HFF-Myc (cell line): Measurements from ENCODE around the gene ELN.

Experiments used
- DNase-seq: peaks from one replicate; pipeline ENCODE4 v3.0.0-alpha.2; 2011; ENCODE audit warnings: low read depth; ENCODE audit errors: extremely low read depth
- H3K4me3 ChIP-seq: replicated peaks from 2 replicates; pipeline ENCODE4 v1.5.1; 2011; ENCODE audit warnings: low read depth, mild to moderate bottlenecking, control low read depth, low read length
- TF ChIP-seq, protein P1 (sequence below): IDR thresholded peaks from 2 replicates; pipeline ENCODE4 v1.5.1; 2012; ENCODE audit warnings: mild to moderate bottlenecking, low read depth, low read length, control low read depth; ENCODE audit errors: missing control alignments

The ELN gene

DNA sequence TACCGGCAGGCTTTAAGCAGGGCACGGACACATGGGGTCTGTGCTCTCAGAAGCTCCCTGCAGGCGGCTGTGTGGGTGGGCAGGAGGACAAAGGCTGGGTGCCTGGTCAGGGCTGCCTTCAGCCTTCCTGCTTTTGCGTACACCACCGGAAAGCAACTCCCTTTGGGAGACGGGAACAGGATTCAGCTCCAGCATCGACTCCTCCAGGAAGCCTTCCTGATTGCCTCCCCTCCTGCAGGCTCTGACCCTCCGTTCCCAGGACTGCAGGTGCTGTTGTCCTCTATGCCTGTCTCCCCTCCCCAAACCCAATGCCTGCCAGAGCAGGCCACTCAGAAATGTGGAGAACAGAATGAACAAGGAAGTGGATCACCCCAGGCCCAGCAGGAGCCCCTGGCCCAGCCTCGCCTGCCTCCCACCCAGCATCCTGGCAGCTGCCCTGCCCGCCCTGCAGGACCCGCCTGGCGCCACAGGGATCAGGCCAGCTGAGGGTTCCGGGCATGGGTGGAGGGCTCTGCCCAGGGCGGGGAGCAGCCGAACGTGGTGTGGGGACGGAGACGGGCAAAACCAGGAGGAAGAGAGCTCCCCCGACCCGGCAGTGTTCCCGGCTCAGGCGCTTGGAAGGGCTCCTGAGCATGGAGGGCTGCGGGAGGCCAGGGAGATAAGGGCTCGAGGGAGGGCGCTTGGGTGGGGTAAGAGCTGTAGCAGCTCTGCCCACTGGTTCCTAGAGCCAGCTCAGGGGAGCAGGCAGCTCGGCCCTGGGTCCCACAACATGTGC, 6.2 kb upstream of the ELN start:
- no peak overlapping the region for H3K4me3 ChIP-seq
- TF ChIP-seq, protein P1, sequence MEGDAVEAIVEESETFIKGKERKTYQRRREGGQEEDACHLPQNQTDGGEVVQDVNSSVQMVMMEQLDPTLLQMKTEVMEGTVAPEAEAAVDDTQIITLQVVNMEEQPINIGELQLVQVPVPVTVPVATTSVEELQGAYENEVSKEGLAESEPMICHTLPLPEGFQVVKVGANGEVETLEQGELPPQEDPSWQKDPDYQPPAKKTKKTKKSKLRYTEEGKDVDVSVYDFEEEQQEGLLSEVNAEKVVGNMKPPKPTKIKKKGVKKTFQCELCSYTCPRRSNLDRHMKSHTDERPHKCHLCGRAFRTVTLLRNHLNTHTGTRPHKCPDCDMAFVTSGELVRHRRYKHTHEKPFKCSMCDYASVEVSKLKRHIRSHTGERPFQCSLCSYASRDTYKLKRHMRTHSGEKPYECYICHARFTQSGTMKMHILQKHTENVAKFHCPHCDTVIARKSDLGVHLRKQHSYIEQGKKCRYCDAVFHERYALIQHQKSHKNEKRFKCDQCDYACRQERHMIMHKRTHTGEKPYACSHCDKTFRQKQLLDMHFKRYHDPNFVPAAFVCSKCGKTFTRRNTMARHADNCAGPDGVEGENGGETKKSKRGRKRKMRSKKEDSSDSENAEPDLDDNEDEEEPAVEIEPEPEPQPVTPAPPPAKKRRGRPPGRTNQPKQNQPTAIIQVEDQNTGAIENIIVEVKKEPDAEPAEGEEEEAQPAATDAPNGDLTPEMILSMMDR = no peak
- no peak for DNase-seq

- no peak overlapping the region for H3K4me3 ChIP-seq
- no peak for DNase-seq
- TF ChIP-seq, protein P1 = no peak
Observed at GRCh38 chr7:74022507-74022906, 5.5 kb upstream of the ELN start.

DNA sequence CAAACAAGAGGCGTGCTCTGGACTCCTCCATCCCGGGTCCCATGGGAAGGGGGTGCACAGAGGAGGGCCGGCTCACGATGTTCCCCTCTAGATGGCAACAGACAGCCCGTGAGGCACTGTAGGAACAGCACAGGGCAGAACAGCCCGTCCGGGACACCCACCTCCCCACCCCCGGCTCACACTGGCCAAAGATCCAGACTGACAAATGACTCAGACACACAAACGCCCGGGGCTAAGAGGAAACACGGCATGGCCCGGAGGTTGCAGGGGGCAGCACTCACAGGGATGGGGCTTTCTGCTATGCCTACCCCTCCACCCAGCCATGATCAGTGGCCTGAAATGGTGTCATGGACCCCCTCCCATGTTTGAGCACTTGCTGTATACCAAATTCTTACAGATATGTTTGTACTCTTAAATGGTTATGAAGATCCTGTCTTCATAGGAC, 4.9 kb upstream of the ELN start:
- no peak for DNase-seq
- no peak overlapping the region for H3K4me3 ChIP-seq

GRCh38 chr7:74023786-74024185, 4.2 kb upstream of the ELN start:
- no peak for DNase-seq
- H3K4me3 ChIP-seq = no peak overlapping the region
- TF ChIP-seq, protein P1 = no peak

More for the DNA sequence above, 4.9 kb upstream of the ELN start:
- TF ChIP-seq, protein P1 = peak; percentile 18

GRCh38 chr7:74025146-74025545, 2.8 kb upstream of the ELN start:
- TF ChIP-seq, protein P1 = no peak
- DNase-seq = no peak
- no peak overlapping the region for H3K4me3 ChIP-seq

GRCh38 chr7:74025730-74026129, 2.2 kb upstream of the ELN start:
- TF ChIP-seq, protein P1 = no peak
- H3K4me3 ChIP-seq = no peak overlapping the region
- DNase-seq = no peak
